Measurements from ENCODE around the gene PHACTR2.
"Not testable (repeated sequence)": the region's sequence is repeated elsewhere in the genome, so short reads cannot be mapped to it uniquely, and the experiment has no call there.

The PHACTR2 gene

GRCh38 chr6:143844006-143844405 is 166.2 kb downstream of the PHACTR2 start:
- no peak for TF ChIP-seq CTCF (IDR thresholded peaks at IDR 0.05; ENCODE audit: low read depth, low read length)
- H3K4me3 ChIP-seq (ENCODE audit: low read depth, low read length) = peak overlapping the region; percentile 86
- DNase-seq (ENCODE audit: low read depth, low spot score) = peak; percentile 15
- in situ Hi-C loops (cut with HindIII; ENCODE audit: low sequenced_read_pairs) = no loop called here

GRCh38 chr6:143845033-143845432 is 167.3 kb downstream of the PHACTR2 start:
- no peak for DNase-seq (ENCODE audit: low read depth, low spot score)
- in situ Hi-C loops (cut with HindIII; ENCODE audit: low sequenced_read_pairs) = no loop called here
- no peak overlapping the region for H3K4me3 ChIP-seq (ENCODE audit: low read depth, low read length)
- TF ChIP-seq CTCF (IDR thresholded peaks at IDR 0.05; ENCODE audit: low read depth, low read length) = no peak

- DNase-seq (ENCODE audit: low read depth, low spot score); in situ Hi-C loops (cut with HindIII; ENCODE audit: low sequenced_read_pairs); H3K4me3 ChIP-seq (ENCODE audit: low read depth, low read length): not testable (repeated sequence)
Observed at GRCh38 chr6:143851706-143852105, 173.9 kb downstream of the PHACTR2 start.

GRCh38 chr6:143855057-143855456 is 177.3 kb downstream of the PHACTR2 start:
- H3K4me3 ChIP-seq (ENCODE audit: low read depth, low read length); DNase-seq (ENCODE audit: low read depth, low spot score); in situ Hi-C loops (cut with HindIII; ENCODE audit: low sequenced_read_pairs): not testable (repeated sequence)

GRCh38 chr6:143856762-143857161 is 179.0 kb downstream of the PHACTR2 start:
- in situ Hi-C loops (cut with HindIII; ENCODE audit: low sequenced_read_pairs); DNase-seq (ENCODE audit: low read depth, low spot score); H3K4me3 ChIP-seq (ENCODE audit: low read depth, low read length): not testable (repeated sequence)

- no peak for DNase-seq (ENCODE audit: low read depth, low spot score)
- H3K4me3 ChIP-seq (ENCODE audit: low read depth, low read length) = no peak overlapping the region
- TF ChIP-seq CTCF (IDR thresholded peaks at IDR 0.05; ENCODE audit: low read depth, low read length) = no peak
- in situ Hi-C loops (cut with HindIII; ENCODE audit: low sequenced_read_pairs) = no loop called here
Observed at GRCh38 chr6:143857651-143858050, 179.9 kb downstream of the PHACTR2 start.

GRCh38 chr6:143859891-143860660 is 182.3 kb downstream of the PHACTR2 start:
- no peak for DNase-seq (ENCODE audit: low read depth, low spot score)
- in situ Hi-C loops (cut with HindIII; ENCODE audit: low sequenced_read_pairs) = no loop called here
- no peak overlapping the region for H3K4me3 ChIP-seq (ENCODE audit: low read depth, low read length)
- TF ChIP-seq CTCF (IDR thresholded peaks at IDR 0.05; ENCODE audit: low read depth, low read length) = no peak

GRCh38 chr6:143863771-143864170 is 186.0 kb downstream of the PHACTR2 start:
- no peak for TF ChIP-seq CTCF (IDR thresholded peaks at IDR 0.05; ENCODE audit: low read depth, low read length)
- in situ Hi-C loops (cut with HindIII; ENCODE audit: low sequenced_read_pairs) = no loop called here
- no peak for DNase-seq (ENCODE audit: low read depth, low spot score)
- H3K4me3 ChIP-seq (ENCODE audit: low read depth, low read length) = no peak overlapping the region
